Mesodermal cell (in vitro differentiated cells): ENCODE data around the gene USP31.
"Not testable (repeated sequence)": the region's sequence is repeated elsewhere in the genome, so short reads cannot be mapped to it uniquely, and the experiment has no call there.

ENCODE experiments used
- H3K27ac ChIP-seq: 2 replicates; pipeline ENCODE4 v1.7.0; 2013; ENCODE audit warnings: mild to moderate bottlenecking, low read depth, low read length, moderate library complexity; ENCODE audit not compliant: severe bottlenecking
- H3K36me3 ChIP-seq: 2 replicates; pipeline ENCODE4 v1.7.1; 2013; ENCODE audit warnings: mild to moderate bottlenecking, low read length, moderate library complexity; ENCODE audit not compliant: control insufficient read depth, insufficient read depth
- H3K4me1 ChIP-seq: one replicate; pipeline ENCODE4 v1.7.1; 2013; ENCODE audit warnings: mild to moderate bottlenecking, low read length; ENCODE audit not compliant: insufficient read depth, control insufficient read depth, poor library complexity, severe bottlenecking
- H3K4me3 ChIP-seq: 2 replicates; pipeline ENCODE4 v1.7.0; 2013; ENCODE audit warnings: low read length, control low read depth, mild to moderate bottlenecking; ENCODE audit not compliant: insufficient read depth, poor library complexity, severe bottlenecking; ENCODE audit errors: extremely low read depth
- H3K9me3 ChIP-seq: 2 replicates; pipeline ENCODE4 v1.7.1; 2013; ENCODE audit warnings: mild to moderate bottlenecking, low read length, moderate library complexity; ENCODE audit not compliant: control insufficient read depth
- WGBS, 2 experiments: methylation state at CpG; one replicate each; pipeline ENCODE4 v1.1.5; 2013; ENCODE audit warnings: missing lambda C conversion rate in 2 of 2; ENCODE audit not compliant: insufficient coverage in 2 of 2; 5-methylcytosine and 5-hydroxymethylcytosine counted together

Gene USP31

DNA sequence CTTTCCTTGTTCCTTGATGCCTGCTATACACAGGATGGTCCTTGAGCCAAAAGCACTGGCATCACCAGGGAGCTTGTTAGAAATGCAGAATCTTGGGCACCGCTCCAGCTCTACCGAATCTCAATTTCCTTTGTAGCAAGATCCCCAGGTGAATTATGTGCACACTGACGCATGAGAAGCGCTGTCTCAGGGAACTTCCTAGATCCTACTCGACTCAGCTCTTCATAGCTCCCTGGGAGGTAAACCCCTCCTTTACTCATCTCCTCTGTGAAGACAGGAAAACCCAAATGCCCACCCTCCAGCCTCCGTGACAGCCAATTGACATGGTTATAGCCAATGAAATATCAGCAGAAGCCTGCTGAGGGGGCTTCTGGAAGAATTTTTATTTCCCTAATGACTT is 4.1 kb downstream of the USP31 start:
- Histone ChIP-seq H3K9me3 (no peaks in the 10 kb centered on the region), H3K4me3 (no peak overlapping the region), H3K36me3 (peaks cover 2% of the 10 kb centered on the region), H3K27ac (no peak overlapping the region), H3K4me1 (peaks cover 16% of the 10 kb centered on the region)
- 70 to 71% methylated on average over 5 of the region's 6 CpGs for WGBS, 2 experiments

DNA sequence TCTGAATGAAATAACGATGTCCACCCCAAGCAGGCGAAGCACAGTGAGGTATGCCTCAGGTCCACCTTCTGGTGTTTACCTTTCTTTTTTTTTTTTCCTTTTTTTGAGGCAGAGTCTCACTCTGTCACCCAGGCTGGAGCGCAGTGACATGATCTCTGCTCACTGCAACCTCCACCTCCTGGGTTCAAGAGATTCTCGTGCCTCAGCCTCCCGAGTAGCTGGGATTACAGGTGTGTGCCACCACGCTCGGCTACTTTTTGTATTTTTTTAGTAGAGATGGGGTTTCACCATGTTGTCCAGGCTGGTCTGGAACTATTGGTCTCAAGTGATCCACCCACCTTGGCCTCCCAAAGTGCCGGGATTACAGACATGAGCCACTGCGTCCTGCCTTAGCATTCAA is 4.9 kb downstream of the USP31 start:
- not testable (repeated sequence) for H3K4me3 ChIP-seq, H3K27ac ChIP-seq, H3K9me3 ChIP-seq, H3K36me3 ChIP-seq
- peaks cover 16% of the 10 kb centered on the region for H3K4me1 ChIP-seq
- 95 to 100% methylated on average over 4 to 9 of the region's 9 CpGs for WGBS, 2 experiments

DNA sequence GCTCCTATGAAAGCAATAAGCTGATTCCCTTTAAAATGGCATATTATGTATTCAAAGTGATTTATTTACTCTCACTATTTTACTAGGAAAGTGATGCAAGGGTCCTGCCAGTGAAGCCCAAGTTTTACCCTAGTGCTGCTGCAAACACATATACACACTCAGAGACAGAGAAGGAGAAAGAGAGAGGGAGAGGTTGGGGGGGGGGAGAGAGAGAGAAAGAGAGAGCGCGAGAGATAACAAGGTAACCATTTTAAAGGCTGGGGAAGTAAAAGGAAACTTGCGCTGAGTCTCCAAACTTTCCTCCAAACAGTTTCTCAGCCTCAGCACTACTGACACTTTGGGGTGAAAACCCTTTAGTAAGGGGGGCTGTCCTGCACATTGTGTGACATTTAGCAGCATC is 5.9 kb downstream of the USP31 start:
- H3K36me3 ChIP-seq: peaks cover 2% of the 10 kb centered on the region
- no peaks in the 10 kb centered on the region for H3K9me3 ChIP-seq
- WGBS, 2 experiments: 80% methylated on average over 1 of the region's 3 CpGs; no CpG with 5 or more reads in 1 of the 2 experiments
- H3K4me1 ChIP-seq: peaks cover 16% of the 10 kb centered on the region
- H3K27ac ChIP-seq: no peak overlapping the region
- no peak overlapping the region for H3K4me3 ChIP-seq

DNA sequence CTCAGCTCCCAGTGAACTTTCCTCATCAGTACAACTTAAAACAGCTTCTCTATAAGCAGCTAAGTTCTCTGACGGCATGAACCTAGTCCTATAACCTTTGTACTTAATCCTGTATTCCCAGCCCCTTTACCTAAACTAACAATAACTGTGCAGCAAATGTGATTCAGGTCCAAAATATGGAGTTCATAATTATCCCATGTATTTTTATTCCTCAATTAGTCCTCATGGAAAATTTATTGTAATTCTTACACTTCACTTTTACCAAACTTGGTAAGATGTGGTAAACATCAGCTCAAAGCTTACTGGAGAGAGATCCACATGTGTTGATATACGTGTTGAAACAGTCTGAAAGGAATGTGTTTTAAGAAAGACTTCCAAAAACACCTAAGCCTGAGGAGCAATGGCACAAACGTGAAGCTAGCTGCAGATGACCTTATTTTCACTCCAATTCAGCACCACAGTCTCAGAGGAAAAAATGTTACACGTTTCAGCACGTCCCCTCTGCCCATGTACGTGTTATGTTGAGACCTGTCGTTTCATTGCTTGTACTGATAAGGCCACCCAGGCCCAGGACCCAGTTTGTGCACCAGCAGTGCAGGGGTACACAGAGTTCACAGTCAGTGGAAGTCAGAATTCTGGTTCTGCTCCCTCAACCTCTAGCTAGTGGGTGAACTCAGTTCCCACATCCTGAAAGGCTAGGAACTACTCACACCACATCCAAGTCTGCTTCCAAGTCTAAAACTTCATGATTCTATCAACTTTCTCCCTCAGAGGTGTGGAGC is 7.1 kb downstream of the USP31 start:
- Histone ChIP-seq H3K4me1 (peaks cover 11% of the 10 kb centered on the region), H3K9me3 (peaks cover under 1% of the 10 kb centered on the region), H3K4me3 (no peak overlapping the region), H3K27ac (no peak overlapping the region), H3K36me3 (peaks cover 2% of the 10 kb centered on the region)
- 82 to 96% methylated on average over 6 of the region's 7 CpGs for WGBS, 2 experiments

DNA sequence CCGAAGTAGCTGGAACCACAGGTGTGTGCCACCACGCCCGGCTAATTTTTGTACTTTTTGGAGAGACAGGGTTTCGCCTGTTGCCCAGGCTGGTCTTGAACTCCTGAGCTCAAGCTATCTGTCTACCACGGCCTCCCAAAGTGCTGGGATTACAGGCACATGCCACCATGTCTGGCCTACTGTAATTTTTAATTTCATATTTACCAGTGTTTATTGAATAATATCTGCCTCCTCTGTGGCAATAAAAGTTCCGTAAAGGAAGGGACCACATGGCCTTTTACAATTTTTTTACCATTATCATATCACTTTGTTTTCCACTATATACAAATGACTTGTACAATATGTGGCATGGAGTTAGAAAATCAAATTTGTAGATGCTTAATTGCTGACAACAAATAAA is 7.8 kb downstream of the USP31 start:
- H3K4me3 ChIP-seq: no peak overlapping the region
- peaks cover 2% of the 10 kb centered on the region for H3K36me3 ChIP-seq
- 90 to 100% methylated on average over 4 of the region's 6 CpGs for WGBS, 2 experiments
- peaks cover 9% of the 10 kb centered on the region for H3K4me1 ChIP-seq
- peaks cover 3% of the 10 kb centered on the region for H3K9me3 ChIP-seq
- H3K27ac ChIP-seq: no peak overlapping the region

DNA sequence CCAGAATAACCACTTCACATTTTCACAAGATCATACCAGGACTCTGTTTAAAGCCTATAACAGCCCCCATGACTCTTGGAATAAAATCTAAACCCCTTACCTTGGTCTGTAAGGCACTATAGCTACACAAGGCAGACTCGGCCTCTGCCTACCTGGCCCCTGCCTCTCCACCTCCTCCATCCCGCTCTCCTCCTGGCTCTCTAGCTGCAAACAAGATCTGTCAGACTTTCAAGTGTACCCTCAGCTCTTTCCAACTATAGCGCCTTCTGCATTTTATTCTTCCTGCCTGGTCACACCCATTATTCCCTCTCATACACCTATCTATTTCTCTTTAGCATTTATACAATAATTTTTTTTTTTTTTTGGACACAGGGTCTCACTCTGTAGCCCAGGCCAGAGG is 8.2 kb downstream of the USP31 start:
- Histone ChIP-seq H3K9me3 (peaks cover 3% of the 10 kb centered on the region), H3K4me1 (peaks cover 9% of the 10 kb centered on the region), H3K36me3 (peaks cover 2% of the 10 kb centered on the region), H3K27ac (no peak overlapping the region), H3K4me3 (no peak overlapping the region)
- 87 to 90% methylated on average over 3 of the region's 3 CpGs for WGBS, 2 experiments

DNA sequence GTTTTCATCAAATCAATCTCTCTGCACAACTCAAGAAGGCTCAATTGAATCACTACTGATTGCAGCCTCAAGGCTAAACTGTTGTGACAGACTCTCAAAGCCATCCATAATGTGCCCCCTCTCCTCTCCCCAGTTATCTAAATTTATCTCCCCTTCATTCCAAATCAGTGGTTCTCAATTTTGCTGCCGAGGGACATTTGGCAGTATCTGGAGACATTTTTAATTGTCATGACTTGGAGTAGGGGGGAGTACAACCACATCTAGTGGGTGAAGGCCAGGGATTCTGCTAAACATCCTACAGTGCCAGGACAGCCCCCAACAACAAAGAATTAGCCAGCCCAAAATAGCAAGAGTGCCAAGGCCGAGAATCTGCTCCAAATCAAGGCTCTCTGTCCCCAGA is 9.1 kb downstream of the USP31 start:
- H3K27ac ChIP-seq: no peak overlapping the region
- H3K4me3 ChIP-seq: no peak overlapping the region
- 89 to 100% methylated on average over 1 of the region's 2 CpGs for WGBS, 2 experiments
- peaks cover 2% of the 10 kb centered on the region for H3K36me3 ChIP-seq
- peaks cover 9% of the 10 kb centered on the region for H3K4me1 ChIP-seq
- H3K9me3 ChIP-seq: peaks cover 3% of the 10 kb centered on the region

DNA sequence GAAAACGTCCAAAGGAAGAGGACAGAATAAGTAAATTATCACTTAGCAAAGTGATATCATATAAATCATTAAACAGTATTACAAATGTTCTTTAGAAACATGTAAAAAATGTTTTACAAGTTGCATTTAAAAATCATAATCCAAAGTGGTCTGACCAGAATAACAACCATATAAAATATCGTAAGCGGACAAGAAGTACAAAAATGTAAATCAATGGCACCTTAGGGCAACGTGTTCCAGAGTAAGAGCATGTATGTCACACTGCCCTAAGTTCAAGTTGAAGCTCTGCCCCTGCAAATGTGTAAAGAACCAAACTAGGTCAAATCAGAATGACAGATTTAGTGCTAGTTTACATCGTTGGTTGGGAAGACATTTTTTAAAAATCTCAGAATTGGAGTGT is 11.4 kb downstream of the USP31 start:
- Histone ChIP-seq H3K9me3 (peaks cover 3% of the 10 kb centered on the region), H3K36me3 (no peaks in the 10 kb centered on the region), H3K27ac (no peak overlapping the region), H3K4me1 (peaks cover 11% of the 10 kb centered on the region), H3K4me3 (no peak overlapping the region)
- WGBS, 2 experiments: 86 to 93% methylated on average over 1 to 3 of the region's 5 CpGs

DNA sequence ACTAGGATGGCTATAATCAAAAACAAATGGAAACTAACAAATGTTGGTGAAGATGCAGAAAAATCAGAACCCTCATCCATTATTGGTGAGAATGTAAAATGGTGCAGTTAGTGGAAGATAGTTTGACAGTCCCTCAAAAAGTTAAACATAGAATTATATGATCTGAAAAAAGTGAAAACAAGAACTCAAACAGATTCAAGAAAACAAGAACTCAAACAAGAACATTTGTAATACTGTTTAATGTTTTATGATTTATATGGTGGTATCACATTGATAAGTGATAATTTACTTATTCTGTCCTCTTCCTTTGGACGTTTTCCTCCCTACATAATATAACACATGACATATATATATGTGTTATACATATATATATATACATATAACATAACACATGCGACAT is 12.0 kb downstream of the USP31 start:
- no peak overlapping the region for H3K27ac ChIP-seq
- H3K4me3 ChIP-seq: no peak overlapping the region
- WGBS, 2 experiments: no CpG with 5 or more reads among the region's 2 CpGs
- H3K4me1 ChIP-seq: peaks cover 11% of the 10 kb centered on the region
- peaks cover 3% of the 10 kb centered on the region for H3K9me3 ChIP-seq
- no peaks in the 10 kb centered on the region for H3K36me3 ChIP-seq

DNA sequence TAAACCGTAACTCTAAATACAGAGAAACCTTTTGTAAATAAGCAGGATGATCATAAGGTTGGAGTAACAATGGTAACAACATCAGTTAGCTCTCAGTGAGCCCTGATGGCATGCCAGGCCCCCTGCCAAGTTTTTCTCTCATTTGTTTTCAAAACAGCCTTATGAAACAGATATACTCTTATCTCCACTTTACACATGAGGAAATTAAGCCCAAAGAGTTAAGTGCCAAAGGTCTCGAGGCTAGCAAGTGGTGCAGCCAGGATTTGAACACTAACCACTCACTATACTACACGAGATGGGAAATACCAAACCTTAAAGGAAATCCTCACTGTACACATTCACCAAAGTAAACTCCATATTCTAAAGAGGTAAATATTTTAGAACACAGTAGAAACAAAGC is 15.0 kb downstream of the USP31 start:
- H3K36me3 ChIP-seq: no peaks in the 10 kb centered on the region
- WGBS, 2 experiments: 50% methylated on average over 1 of the region's 3 CpGs; no CpG with 5 or more reads in 1 of the 2 experiments
- H3K9me3 ChIP-seq: peaks cover 3% of the 10 kb centered on the region
- H3K4me1 ChIP-seq: peaks cover 22% of the 10 kb centered on the region
- H3K27ac ChIP-seq: no peak overlapping the region
- no peak overlapping the region for H3K4me3 ChIP-seq

DNA sequence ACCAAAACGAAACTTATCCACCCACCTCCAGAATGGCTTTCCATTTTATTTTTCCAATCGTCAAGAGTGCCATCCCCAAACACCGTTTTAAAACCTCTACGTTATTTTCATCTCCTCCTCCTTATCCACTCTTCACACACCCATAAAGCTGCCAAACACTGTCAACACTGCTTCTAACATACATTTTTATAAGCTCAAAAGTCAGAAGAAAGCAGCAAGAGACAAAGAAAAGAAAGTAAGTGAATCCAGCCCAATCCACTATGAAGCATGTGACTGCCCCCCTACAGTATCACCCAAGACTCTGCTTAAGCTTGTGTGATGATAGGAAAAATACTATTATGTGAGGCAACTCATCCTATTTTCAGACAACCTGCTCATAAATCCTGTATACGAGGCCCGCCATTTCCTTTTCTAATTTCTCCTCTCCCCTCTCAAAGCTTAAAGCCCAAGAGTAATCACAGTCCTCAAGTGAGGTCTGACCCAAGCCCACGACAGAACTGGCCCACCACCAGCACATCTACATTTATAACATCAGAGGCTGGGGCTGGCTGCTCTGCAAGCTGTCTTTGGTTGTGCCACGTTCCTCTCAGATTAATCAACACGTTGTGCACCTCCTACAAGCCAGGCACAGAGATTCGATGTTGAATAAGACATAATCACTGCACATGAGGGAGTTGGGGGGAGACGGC is 16.3 kb downstream of the USP31 start:
- Histone ChIP-seq H3K36me3 (no peaks in the 10 kb centered on the region), H3K27ac (peak overlapping the region; percentile 84), H3K9me3 (peaks cover 3% of the 10 kb centered on the region), H3K4me1 (peaks cover 22% of the 10 kb centered on the region), H3K4me3 (no peak overlapping the region)
- 84 to 87% methylated on average over 8 to 10 of the region's 11 CpGs for WGBS, 2 experiments
